Myocyte (in vitro differentiated cells): ENCODE data around the gene GFRA4. TPM values are rescaled to one million over a fixed set of nuclear protein-coding genes. Genes with fewer than 3 reads are reported as not detected.

ENCODE experiments used
- DNase-seq: peaks from one replicate; pipeline ENCODE4 v3.0.0-alpha.2; 2012; ENCODE audit warnings: low read depth
- total RNA-seq: library from RNA; depleted of rRNA; stranded (reverse); fragments of >200 nt; gene quantifications from 2 replicates; pipeline ENCODE4 v1.2.3, GENCODE V29; 2014

The GFRA4 gene
- total RNA-seq, 1 donor from 2014 or later = not detected

DNA sequence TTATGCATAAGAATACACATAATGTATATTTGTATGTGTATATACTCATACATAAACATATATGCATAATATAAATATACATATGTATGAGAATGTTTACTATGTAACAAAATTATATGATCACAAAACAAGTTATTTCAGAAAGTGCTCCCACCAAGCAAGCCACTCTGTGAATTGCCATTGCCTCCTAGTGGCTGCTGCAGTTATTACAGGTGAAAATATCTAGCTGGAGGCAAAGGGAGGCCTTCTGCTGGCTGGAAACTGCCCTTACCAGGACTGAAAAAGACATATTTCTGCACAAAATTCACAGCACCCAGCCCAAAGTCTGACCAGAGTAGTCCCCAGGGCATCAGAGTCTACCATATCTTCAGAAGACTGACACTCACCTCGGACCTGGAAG lies 33.0 kb upstream of the GFRA4 start:
- DNase-seq = no peak

DNA sequence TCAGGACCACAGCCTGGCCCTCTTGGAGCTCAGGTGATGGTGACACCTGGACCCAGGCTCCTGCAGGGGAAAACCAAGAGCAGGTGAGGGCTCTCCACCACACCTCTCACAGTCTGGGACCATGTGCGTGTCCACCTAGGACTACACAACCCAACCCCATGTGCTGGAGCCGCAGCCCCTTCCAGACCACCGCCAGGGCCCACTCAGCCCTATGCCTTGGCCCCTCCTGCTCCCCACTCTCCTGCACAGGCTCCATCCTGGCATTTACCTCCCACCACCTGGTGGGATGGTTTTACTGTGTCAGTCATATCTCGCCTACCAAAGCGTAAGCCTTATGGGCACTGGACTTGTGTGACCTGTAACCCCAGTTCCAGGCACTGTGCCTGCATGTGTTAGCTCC lies 31.7 kb upstream of the GFRA4 start:
- DNase-seq = no peak

DNA sequence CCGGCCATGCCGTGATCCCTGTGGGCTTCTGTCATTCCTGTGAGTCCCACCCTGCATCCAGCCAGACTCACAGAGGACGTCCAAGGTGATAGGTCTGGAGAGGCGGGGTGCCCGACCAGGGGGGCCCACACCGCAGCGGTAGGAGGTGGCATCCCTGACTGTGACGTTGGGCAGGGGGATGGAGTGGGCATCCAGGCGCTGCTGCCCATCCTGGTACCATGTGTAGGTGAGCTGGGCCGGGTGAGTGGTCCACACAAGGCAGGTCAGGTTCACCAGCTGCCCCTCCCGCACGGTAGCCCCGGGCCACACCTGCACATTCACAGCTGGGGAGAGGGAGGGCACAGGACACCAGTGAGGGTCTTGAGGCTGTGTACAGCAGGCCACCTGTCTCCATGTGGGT lies 30.2 kb upstream of the GFRA4 start:
- no peak for DNase-seq

DNA sequence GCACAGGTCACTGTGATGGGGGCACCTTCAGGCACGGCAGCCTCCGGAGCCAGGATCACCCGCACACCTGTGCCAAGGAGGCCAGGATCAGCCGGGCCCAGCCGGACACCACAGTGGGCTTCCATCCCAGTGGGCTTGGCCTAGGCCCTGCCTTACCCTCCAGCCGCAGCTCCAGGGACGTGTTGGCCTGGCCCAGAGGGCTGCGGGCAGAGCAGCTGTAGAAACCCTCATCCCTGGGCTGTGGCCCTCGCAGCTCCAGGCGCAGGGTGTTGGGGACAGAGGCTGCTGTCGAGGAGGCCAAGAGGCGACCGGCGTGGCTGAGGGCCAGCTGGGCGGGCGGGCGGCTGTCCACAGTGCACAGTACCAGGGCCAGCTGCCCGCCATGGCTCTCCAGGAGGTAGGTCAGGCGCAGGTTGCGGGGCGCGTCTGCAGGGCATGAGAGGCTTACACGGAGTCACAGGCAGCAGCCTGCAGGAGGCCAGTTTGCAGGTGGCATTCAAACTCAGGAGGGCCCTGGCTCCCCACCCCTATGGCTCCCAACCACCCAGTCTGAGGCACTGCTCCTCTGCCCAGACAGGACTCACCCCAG lies 29.6 kb upstream of the GFRA4 start:
- peak; percentile 63 for DNase-seq

DNA sequence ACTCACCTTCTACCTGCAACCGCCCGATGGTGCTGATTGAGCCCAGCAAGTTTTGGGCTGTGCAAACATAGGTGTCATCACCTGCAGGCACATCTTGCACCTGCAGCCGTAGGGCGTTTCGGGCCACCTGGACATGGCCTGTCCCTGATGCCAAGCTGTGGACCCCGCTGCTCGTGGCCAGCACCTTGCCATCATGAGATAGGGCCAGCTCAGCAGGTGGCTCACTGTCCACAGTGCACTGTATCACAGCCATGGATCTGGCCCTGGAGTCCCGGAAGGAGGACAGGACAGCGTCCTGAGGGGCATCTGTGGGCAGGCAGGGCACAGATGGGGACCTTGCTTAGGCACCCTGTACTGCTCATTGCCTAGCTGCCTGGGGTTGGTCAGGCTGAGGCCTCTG lies 28.7 kb upstream of the GFRA4 start:
- DNase-seq = no peak

DNA sequence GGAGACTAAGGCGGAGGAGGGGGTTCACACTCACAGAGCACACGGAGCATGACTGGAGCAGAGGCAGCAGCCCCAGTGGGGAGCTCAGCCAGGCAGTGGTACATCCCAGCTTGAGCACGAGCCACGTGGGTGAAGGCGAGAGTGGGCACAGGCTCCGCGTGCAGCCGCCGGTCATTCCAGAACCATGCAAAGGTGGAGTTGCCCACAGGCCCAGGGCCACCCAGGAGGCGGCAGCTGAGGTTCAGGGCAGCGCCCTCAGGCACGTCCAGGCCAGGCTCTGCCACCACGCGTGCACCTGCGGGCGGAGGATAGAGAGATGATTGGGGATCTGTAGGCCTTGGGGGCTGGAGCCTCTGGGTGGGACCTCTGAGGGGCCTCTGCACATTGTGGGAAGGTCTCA lies 28.1 kb upstream of the GFRA4 start:
- no peak for DNase-seq

DNA sequence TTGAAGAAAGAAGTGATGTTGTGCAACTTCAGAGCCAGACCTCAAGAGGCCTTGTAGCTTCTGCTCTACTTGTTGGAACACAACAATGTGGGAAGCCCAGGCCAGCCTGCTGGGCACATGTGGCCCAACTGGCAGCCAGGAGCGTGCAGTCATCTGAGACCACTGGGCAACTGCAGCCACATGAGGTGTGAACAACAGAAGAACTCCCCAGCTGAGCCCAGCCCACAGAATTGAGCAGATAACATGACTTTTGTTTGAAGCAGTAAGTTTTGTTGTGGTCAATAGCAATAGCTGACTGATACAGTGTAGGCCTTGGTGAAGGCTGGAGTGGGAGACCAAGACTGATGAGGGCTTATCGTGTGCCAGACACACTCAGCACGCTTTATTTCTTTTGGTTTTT lies 27.2 kb upstream of the GFRA4 start:
- no peak for DNase-seq

DNA sequence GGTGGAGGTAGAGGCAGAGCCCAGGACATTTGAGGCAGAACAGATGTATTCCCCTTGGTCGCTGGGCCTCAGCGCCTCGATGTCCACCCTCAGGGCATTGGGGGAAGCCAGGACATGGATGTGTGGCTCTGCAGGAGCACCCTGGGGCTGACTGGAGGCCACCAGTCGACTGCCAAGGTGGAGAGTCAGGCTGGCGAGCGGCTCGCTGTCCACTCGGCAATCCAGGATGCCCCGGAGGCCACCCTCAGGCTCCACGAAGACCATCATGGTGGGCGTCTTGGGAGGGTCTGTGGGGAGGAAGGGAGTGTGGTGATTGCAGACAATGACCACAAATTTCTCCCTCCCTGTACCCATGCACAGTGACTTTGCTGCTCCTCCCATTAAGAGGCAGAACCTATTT lies 26.8 kb upstream of the GFRA4 start:
- no peak for DNase-seq

DNA sequence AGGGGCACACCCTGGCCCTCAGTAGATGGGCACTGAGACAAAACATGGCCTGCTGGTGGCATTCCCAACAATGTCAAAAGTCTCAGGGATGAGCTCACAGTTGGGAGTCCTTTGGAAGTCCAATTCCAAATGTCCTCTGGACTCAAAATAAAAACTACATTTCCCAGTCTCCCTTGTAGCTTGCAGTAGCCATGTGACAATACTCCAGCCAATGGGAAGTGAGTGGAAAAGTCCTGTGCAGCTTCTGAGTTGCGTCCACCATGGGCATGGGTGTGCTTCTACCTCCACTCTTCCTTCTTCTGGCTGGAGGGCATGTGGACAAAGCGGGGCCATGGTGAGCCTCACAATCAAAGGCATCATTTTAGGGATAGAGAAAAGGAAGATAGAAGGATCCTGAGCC lies 24.5 kb upstream of the GFRA4 start:
- peak; percentile 76 for DNase-seq

DNA sequence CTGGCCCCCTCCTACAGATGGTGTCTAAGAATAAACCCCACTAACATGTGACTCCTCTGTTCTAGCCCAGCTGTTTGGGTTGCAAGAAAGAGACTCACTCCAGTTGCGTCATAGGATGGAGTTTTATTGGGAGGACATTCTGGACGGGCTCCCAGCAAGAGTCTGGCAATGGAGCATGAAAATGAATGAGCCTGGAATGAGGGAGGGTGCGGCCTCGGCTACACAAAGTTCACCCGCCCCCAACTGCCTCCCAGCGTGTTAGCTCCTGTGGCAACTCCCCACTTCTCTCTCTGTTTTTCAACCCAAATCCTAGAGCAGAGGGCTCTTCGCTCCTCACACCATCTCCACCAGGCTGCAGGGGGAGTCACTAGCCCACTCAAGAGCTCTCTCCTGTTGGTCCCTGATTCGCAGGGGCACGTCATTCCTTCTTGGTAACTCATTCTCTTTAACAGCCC lies 23.7 kb upstream of the GFRA4 start:
- DNase-seq = peak; percentile 95

DNA sequence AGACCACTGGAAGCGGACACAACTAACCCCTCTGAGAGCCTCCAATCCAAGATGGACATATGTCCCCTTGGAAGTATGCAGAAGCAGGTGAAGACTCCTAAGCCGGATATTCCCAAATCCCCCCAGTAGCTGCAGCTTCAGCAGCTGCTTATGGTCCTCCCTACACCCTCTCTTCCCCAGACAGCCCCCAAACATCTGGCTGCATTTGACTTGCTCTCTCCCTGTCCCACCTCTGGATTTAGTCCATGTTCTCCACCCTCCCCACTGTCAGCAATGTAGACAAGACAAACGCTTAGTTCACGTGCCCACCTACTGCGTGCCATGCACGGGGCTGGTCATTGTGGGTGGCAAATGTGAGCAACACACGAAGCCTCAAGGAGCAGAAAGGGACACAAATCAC lies 23.2 kb upstream of the GFRA4 start:
- no peak for DNase-seq

DNA sequence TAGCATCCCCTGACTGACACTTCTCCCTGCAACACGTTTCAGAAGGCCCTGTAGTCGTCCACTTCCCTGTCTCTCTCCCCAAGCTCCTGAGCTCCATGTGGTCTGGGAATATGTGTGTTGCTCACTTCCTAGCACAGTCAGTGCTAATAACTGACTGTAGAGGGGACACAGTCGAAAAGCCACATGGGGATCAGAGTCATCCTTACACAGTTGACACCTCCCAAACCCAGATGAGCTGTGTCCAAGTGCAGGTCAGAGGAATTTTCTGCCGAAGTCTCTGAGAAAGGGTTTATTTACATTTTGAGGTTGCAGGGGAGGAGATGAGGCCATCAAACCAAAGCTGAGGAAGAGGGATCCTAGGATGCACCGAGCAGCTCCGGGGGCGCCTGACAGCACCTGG lies 22.1 kb upstream of the GFRA4 start:
- DNase-seq = no peak

DNA sequence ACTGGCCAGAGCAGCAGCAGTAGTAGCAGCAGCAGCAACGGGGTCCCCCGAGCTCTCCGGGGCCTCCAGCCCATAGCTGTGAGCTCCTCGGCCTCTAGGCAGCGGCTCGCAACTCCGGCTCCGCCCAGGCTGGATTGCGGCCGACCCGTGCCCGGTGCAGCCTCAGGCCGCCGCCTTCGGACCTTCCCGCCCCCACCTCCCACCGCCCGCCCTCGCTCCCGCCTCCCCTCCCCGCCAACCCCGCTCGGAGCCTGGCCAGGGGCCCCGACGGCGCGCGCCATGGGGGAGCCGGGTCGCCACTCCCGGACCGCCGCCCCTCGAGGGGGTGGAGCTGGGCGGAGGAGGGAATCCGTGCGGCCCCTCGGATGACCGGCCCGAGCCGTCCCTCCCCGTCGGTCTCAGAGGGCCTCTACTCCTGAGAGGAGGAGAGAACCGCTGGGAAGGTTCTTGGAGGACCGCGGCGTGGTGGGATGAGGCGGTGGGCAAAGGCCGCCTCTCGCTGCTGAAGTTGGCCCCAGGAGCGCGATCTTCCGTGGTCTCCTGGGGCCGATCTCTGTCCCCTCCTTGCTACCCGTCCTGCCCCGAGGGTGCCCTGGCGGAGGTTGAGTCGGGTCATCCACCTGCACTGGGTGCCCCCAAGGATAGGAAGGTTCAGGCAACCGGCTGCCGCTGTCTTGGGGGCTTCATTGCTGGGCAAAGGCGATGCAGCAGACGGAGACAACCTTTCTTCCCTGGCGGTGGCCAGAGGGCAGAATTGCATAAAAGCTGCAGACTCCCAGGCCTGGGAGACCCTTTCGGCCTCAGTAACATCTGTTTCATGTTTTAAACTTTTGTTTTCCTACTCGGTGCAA lies 19.0 kb upstream of the GFRA4 start, which contains the start of gene ADAM33:
TSS of gene ADAM33 (minus strand) at position 80 of the 851 bp plus-strand sequence. CDS start at position 74, 6 bp downstream.
- no peak for DNase-seq

DNA sequence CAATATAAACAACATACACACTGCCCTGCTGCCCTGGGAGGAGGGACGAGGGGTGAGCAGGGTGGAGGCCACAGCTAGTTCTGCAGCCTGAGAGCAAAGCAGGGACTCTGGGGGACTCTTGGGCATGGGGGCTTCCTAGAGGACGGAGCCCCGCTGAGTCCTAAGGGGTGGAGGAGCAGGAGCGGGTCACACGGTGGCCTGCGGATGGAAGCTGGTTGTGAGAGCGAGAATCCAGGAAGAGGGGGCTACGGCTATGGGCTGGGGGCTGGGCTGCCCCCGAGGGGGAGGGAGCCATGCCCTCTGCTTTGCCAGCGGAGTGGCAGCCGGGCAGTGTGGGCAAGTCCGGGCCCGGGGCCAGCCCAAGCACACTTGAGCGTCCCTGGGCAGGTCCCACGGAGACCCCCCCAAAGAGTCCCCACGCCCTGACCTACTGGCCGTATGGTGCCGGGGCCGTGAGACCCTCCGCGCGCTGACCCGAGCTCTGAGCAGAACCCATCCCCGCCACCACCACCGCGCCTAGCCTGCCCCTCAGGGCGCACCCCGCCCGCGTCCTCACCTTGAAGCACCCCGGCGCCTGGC lies 18.2 kb upstream of the GFRA4 start:
- DNase-seq = no peak

DNA sequence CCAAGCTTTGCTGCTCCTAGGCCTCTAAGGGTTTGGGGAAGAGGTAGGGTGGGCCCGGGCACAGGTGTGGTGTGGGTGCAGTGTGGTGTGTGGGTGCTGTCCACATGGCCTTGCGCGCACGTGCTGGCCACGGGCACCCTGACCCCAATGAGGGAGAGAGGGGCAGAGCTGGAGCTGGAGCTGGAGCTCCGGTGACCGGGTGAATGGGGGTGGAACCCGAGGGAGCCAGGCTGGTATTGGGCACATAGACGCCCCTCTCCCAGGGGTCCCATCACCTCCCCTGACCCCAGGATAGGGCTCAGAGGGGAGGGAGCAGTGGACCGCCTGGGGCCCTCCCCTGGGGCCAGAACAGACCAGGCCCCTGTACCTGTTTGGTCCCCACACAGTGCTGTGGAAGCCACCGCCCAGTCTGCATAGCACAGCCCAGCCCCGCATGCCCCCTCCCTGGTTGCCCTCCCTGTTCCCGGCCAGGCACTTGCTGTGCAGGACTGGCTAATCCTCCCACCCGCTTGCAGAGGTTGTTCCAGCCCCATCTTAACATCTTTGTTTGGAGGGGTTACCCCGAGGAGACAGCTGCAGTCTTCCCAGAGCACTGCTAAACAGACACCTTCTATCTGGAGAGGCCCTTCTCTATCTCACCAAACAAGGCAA lies 17.6 kb upstream of the GFRA4 start:
- DNase-seq = no peak

DNA sequence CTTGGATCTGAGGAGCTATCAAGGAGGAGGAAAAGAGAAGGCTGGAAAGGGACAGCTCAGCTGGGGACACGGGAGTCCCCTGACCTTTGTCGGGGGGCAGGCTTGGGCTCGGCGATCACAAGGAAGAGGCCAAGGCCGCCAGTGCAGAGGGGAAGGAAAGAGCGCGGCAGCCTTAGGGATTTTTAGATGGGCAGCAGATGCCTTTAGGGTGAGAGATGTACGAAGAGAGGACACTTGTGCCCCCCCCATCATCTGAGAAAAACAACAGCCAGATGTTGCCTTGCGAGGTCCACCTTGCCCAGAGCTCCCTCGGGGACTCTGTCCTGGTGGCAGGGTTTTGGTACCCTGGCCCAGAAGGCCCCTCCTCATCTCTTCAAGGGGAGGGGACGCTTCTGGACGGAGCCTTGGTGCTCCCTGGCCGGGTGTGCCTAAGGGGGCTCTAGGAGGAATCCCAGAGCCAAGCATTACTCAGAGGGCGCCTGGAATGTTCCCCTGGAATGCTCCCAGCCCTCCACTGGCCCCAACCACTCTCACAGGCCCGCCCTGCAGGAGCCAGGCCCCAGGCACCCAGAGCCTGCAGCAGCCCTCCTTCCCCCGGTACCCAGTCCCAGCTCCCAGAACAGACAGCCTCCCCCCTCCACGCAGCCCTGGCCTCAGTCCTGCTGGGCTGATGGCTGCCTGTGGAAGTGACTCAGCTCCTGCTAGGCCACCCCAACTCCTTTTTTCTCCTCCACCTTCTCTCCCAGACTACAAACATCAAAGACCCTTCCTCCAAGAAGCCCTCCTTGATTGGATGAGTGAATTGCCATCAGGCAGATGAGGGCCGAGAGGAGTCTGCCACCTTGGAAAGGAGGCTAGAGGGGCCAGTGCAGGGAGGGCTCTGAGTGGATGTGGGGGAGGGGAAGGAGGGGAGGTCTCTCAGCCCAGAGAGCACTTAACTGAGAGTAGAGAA lies 16.8 kb upstream of the GFRA4 start:
- peak; percentile 41 for DNase-seq

DNA sequence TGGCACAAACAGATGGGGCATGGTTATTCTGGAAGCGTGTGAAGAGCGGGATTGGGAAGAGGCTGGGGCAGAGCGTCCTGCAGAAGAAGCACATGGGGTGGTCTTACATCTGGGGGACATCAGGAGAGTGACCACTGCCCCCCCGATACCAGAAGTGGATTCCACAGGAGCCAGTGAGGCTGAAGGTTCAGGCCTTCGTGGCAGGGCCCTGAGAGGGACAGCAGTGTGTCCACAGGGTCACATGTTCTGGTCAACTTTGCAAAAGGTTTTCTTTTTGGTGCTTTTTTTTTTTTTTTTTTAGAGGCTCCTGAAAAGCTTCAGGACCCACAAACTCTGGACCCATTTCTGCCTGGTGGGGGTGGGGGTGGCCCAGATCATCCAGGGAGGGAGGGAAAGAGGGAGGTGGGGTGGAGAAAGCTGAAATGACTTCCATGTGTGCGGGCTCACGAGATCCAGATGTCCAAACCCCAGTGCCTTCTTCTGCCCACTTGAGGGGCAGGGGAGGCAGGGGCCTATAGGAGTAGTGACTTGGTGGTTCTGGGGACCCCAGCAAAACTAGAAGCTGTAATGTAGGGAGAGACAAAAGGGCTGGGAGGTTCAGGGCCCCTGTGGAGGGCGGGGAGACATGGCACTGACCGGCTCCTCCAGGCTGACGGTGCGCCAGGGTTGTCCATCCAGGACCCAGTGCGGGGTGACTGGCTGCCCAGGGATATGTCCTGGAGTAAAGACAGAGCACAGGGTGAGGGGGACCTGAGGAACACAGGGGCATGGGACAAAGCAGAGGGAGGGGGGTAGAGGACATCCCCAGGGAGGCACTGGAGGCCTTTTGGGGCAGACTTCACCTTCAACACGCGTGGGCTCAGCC lies 15.9 kb upstream of the GFRA4 start:
- DNase-seq = no peak

DNA sequence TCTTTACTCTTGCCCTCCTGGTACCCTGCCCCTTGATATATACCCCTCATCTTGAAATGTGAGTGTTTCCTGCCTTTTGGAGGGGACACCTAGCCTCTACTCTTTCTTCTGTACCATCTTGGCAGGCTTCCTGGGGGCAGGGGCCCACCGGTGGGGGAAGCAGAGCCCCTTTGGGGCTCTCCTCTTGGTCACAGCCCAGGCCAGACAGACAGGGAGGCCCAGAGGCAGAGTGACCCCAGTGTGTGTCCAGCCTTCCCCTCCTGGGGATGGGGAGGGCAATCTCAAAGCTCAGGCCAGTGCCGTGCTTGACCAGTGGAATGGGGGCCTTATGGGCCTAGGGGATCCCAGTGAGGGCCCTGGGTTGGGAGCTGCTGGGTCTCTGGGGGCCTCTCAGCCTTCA lies 15.0 kb upstream of the GFRA4 start:
- no peak for DNase-seq

DNA sequence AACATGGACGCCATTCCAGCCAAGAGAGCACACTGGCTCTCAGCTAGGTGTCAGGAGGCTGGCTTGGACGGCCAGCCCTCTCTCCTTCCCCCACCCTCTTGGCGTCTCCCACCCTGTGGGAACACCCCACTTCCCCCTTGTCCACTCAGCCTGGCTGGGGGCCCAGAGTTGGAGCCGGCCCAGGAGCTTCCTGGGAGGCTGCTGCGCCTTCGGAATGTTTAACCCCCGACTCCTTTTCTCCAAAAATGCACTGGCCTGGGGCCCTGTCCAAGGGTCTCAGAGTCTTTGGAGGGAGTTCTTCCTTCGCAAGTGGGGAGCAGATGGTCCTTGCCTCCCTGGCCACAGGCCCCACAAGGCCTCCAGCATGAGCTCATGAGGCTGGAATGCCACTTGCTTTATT lies 14.5 kb upstream of the GFRA4 start:
- DNase-seq = peak; percentile 26
